Central memory CD8-positive, alpha-beta T cell (primary cell): ENCODE data around the gene LUC7L2.
A peak's percentile ranks its signal among the peaks of the same experiment; 100 is the strongest.
"Not testable (repeated sequence)": the region's sequence is repeated elsewhere in the genome, so short reads cannot be mapped to it uniquely, and the experiment has no call there.

Experiments
- ATAC-seq: fragments of 150-1000 bp; cut with Tn5 transposase; replicated peaks from 2 replicates; pipeline ENCODE4 v1.10.0; 2022; ENCODE audit warnings: mild to moderate bottlenecking, moderate FRiP score, moderate number of reproducible peaks; ENCODE audit not compliant: poor library complexity, severe bottlenecking; ENCODE audit errors: extremely low read depth
- DNase-seq, 2 donors: peaks; one replicate each; pipeline ENCODE4 v3.0.0; 2021; ENCODE audit warnings: low spot score in 2 of 2
- H3K27ac Mint-ChIP-seq: one replicate; pipeline ENCODE4 v1.8.0; 2022; ENCODE audit warnings: low read depth, mild to moderate bottlenecking, moderate library complexity, mixed read lengths
- H3K27me3 Mint-ChIP-seq: one replicate; pipeline ENCODE4 v1.8.0; 2022; ENCODE audit warnings: mixed read lengths
- H3K36me3 Mint-ChIP-seq: one replicate; pipeline ENCODE4 v1.8.0; 2022; ENCODE audit warnings: mild to moderate bottlenecking, moderate library complexity, mixed read lengths; ENCODE audit not compliant: insufficient read depth
- H3K4me1 Mint-ChIP-seq: one replicate; pipeline ENCODE4 v1.8.0; 2022; ENCODE audit warnings: mixed read lengths
- H3K4me3 Mint-ChIP-seq: one replicate; pipeline ENCODE4 v1.8.0; 2022; ENCODE audit warnings: mild to moderate bottlenecking, moderate library complexity, mixed read lengths
- H3K9me3 Mint-ChIP-seq: one replicate; pipeline ENCODE4 v1.8.0; 2022; ENCODE audit warnings: mixed read lengths

LUC7L2 gene

GRCh38 chr7:139422126-139422525 is 62.4 kb downstream of the LUC7L2 start:
- Mint-ChIP-seq H3K27me3 (no peaks in the 10 kb centered on the region), H3K4me3 (no peak overlapping the region), H3K9me3 (no peaks in the 10 kb centered on the region), H3K4me1 (no peaks in the 10 kb centered on the region), H3K36me3 (peaks cover 56% of the 10 kb centered on the region), H3K27ac (no peak overlapping the region)
- DNase-seq (no peak), ATAC-seq (no peak)

DNA sequence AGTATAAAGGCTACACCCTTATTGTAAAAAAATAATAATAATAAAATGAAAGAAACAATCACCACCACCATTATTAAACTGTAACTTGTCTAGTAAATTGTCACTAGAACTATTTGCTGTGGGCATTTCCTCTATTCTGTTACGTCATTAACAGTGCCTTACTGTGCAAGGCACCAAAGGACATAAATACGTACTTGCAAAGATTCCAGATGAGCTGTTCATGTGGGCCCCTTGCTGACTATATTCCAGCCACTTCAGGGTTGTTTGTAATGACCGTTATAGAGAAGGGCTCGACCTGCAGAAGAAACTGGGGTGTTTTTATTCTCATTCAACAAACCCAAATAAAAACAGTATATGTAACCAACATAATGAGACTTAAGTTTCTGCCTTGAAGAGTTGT is 63.4 kb downstream of the LUC7L2 start:
- H3K27me3 Mint-ChIP-seq = no peaks in the 10 kb centered on the region
- H3K9me3 Mint-ChIP-seq = no peaks in the 10 kb centered on the region
- ATAC-seq (no peak), DNase-seq (no peak)
- peaks cover 48% of the 10 kb centered on the region for H3K36me3 Mint-ChIP-seq
- H3K4me1 Mint-ChIP-seq = no peaks in the 10 kb centered on the region
- peak overlapping the region; percentile 29 for H3K27ac Mint-ChIP-seq
- no peak overlapping the region for H3K4me3 Mint-ChIP-seq

GRCh38 chr7:139424004-139424403 is 64.3 kb downstream of the LUC7L2 start:
- no peaks in the 10 kb centered on the region for H3K4me1 Mint-ChIP-seq
- no peaks in the 10 kb centered on the region for H3K27me3 Mint-ChIP-seq
- H3K9me3 Mint-ChIP-seq = no peaks in the 10 kb centered on the region
- H3K36me3 Mint-ChIP-seq = peaks cover 45% of the 10 kb centered on the region
- ATAC-seq (no peak), DNase-seq (no peak)
- H3K4me3 Mint-ChIP-seq = no peak overlapping the region
- no peak overlapping the region for H3K27ac Mint-ChIP-seq

GRCh38 chr7:139425701-139426100 is 66.0 kb downstream of the LUC7L2 start:
- H3K36me3 Mint-ChIP-seq = peaks cover 36% of the 10 kb centered on the region
- not testable (repeated sequence) for H3K4me3 Mint-ChIP-seq, H3K9me3 Mint-ChIP-seq, DNase-seq, H3K4me1 Mint-ChIP-seq, H3K27me3 Mint-ChIP-seq, ATAC-seq, H3K27ac Mint-ChIP-seq

GRCh38 chr7:139426258-139427028 is 66.7 kb downstream of the LUC7L2 start:
- no peaks in the 10 kb centered on the region for H3K9me3 Mint-ChIP-seq
- H3K4me1 Mint-ChIP-seq = no peaks in the 10 kb centered on the region
- ATAC-seq = no peak
- peaks cover 36% of the 10 kb centered on the region for H3K36me3 Mint-ChIP-seq
- H3K4me3 Mint-ChIP-seq = no peak overlapping the region
- H3K27me3 Mint-ChIP-seq = no peaks in the 10 kb centered on the region
- no peak for DNase-seq
- H3K27ac Mint-ChIP-seq = no peak overlapping the region

GRCh38 chr7:139427029-139427420 is 67.3 kb downstream of the LUC7L2 start:
- H3K4me3 Mint-ChIP-seq = no peak overlapping the region
- DNase-seq (no peak), ATAC-seq (no peak)
- H3K9me3 Mint-ChIP-seq = no peaks in the 10 kb centered on the region
- peaks cover 34% of the 10 kb centered on the region for H3K36me3 Mint-ChIP-seq
- H3K27me3 Mint-ChIP-seq = no peaks in the 10 kb centered on the region
- no peaks in the 10 kb centered on the region for H3K4me1 Mint-ChIP-seq
- H3K27ac Mint-ChIP-seq = no peak overlapping the region

- no peak overlapping the region for H3K4me3 Mint-ChIP-seq
- DNase-seq (no peak), ATAC-seq (no peak)
- H3K27me3 Mint-ChIP-seq = no peaks in the 10 kb centered on the region
- H3K9me3 Mint-ChIP-seq = no peaks in the 10 kb centered on the region
- peaks cover 26% of the 10 kb centered on the region for H3K36me3 Mint-ChIP-seq
- H3K27ac Mint-ChIP-seq = no peak overlapping the region
- no peaks in the 10 kb centered on the region for H3K4me1 Mint-ChIP-seq
These were observed 68.1 kb downstream of the LUC7L2 start for GRCh38 chr7:139427788-139428187.

DNA sequence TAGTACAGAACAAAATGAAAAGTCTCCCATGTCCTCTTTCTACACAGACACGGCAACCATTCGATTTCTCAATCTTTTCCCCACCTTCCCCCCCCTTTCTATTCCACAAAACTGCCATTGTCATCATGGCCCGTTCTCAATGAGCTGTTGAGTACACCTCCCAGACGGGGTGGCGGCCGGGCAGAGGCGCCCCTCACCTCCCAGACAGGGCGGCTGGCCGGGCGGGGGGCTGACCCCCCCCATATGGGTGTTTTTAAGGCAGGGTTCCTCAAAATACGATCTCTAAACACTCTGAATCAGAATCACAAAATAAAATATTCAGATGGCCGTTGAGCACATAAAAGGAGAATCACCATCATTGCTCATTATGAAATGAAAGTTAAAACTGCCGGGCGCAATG is 70.0 kb downstream of the LUC7L2 start:
- H3K9me3 Mint-ChIP-seq, ATAC-seq, H3K4me1 Mint-ChIP-seq, DNase-seq, H3K27ac Mint-ChIP-seq, H3K27me3 Mint-ChIP-seq, H3K4me3 Mint-ChIP-seq: not testable (repeated sequence)
- peaks cover 16% of the 10 kb centered on the region for H3K36me3 Mint-ChIP-seq

DNA sequence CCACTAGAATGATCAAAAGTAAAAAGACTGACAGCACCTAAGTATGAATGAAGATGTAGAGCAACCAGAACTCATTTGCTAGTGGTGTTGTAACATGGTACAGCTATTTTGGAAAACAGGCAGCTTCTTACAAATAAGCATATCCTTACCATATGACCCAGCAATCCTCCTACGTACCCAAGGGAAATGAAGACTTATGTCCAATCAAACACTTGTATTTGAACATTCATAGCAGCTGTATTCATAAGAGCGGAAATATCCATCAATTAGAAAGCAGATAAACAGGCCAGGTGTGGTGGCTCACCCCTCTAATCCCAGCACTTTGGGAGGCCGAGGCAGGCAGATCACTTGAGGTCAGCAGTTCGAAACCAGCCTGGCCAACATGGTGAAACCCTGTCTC is 70.7 kb downstream of the LUC7L2 start:
- peaks cover 7% of the 10 kb centered on the region for H3K4me1 Mint-ChIP-seq
- ATAC-seq = no peak
- no peak overlapping the region for H3K4me3 Mint-ChIP-seq
- peaks cover 13% of the 10 kb centered on the region for H3K36me3 Mint-ChIP-seq
- H3K27ac Mint-ChIP-seq = no peak overlapping the region
- H3K9me3 Mint-ChIP-seq = no peaks in the 10 kb centered on the region
- DNase-seq = no peak
- no peaks in the 10 kb centered on the region for H3K27me3 Mint-ChIP-seq

- no peak for DNase-seq
- Mint-ChIP-seq H3K4me3 (no peak overlapping the region), H3K27ac (no peak overlapping the region)
These were observed 71.3 kb downstream of the LUC7L2 start for GRCh38 chr7:139431010-139431409.

DNA sequence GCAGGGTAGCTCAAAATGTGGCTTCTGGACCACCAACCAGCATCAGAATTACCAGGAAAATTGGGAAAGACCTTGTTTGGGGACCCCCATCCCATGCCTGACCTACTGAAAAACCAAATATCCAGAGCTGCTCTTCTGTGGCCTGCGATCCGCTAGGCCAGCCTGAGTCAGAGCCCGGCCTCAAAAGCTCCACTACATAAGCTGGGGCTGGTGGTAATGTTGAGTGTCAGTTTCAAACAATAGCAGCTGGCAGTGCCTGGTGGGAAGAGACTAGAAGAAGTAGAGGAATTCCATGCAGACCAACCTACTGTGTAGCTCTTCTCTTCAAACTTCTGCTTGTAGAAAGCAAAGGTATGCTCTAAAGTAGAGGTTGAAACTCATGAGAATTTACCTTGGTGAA is 71.8 kb downstream of the LUC7L2 start:
- Mint-ChIP-seq H3K27me3 (no peaks in the 10 kb centered on the region), H3K27ac (no peak overlapping the region), H3K9me3 (no peaks in the 10 kb centered on the region), H3K36me3 (peaks cover 7% of the 10 kb centered on the region), H3K4me3 (no peak overlapping the region), H3K4me1 (peaks cover 7% of the 10 kb centered on the region)
- DNase-seq = no peak
- no peak for ATAC-seq

More at GRCh38 chr7:139431010-139431409, 71.3 kb downstream of the LUC7L2 start:
- ATAC-seq = no peak
- no peaks in the 10 kb centered on the region for H3K9me3 Mint-ChIP-seq
- no peaks in the 10 kb centered on the region for H3K27me3 Mint-ChIP-seq
- peaks cover 7% of the 10 kb centered on the region for H3K4me1 Mint-ChIP-seq
- peaks cover 9% of the 10 kb centered on the region for H3K36me3 Mint-ChIP-seq

GRCh38 chr7:139436806-139437205 is 77.1 kb downstream of the LUC7L2 start:
- no peaks in the 10 kb centered on the region for H3K27me3 Mint-ChIP-seq
- no peak overlapping the region for H3K27ac Mint-ChIP-seq
- ATAC-seq (no peak), DNase-seq (no peak)
- H3K4me1 Mint-ChIP-seq = peaks cover 7% of the 10 kb centered on the region
- peaks cover 2% of the 10 kb centered on the region for H3K36me3 Mint-ChIP-seq
- no peaks in the 10 kb centered on the region for H3K9me3 Mint-ChIP-seq
- no peak overlapping the region for H3K4me3 Mint-ChIP-seq

DNA sequence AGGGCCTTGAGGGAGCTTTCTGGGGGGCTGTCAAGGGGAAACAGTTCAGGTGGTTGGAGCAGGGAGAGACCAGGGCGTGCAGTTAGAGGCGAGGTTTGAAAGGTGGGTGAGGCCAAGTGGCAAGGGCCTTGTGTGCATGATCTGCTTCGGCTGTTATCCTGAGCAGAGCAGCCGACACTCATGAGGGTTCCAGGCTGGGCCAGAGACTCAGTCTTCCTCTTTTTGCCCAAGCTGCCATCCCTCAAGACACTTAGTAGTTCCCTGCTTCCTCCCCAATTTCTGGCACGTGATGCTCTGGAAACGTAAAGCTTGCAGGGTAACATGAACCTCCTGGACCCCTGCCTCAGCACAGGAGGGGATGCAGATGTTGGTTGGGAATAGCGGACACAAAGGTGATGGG is 79.7 kb downstream of the LUC7L2 start:
- Mint-ChIP-seq H3K4me1 (peaks cover 3% of the 10 kb centered on the region), H3K9me3 (no peaks in the 10 kb centered on the region), H3K4me3 (no peak overlapping the region), H3K27me3 (no peaks in the 10 kb centered on the region), H3K27ac (no peak overlapping the region), H3K36me3 (peaks cover 2% of the 10 kb centered on the region)
- DNase-seq (no peak), ATAC-seq (no peak)
